ENCODE results near the gene UBIAD1. TPM values are rescaled to one million over a fixed set of nuclear protein-coding genes. Genes with fewer than 3 reads are reported as not detected.

The UBIAD1 gene
- polyA plus RNA-seq, 1 donor from 2014 or later = 14.5 TPM

- Histone ChIP-seq H3K27ac (ENCODE audit: low read length) (no peak overlapping the region), H3K4me2 (ENCODE audit: low read length) (no peak overlapping the region), H2AFZ (ENCODE audit: low read depth, low read length) (no peak overlapping the region), H3K9me3 (ENCODE audit: low read length) (no peaks in the 10 kb centered on the region), H3F3A (ENCODE audit: insufficient read depth, low read length, poor library complexity, severe bottlenecking) (no peaks in the 10 kb centered on the region), H3K36me3 (ENCODE audit: insufficient read depth, low read length) (peaks cover 3% of the 10 kb centered on the region), H3K4me3 (ENCODE audit: low read length) (no peak overlapping the region), H3K79me2 (replicated peaks; ENCODE audit: insufficient read depth, low read length) (peaks cover 4% of the 10 kb centered on the region), H3K9ac (ENCODE audit: low read length) (no peak overlapping the region), H3K27me3 (ENCODE audit: insufficient read depth, low read depth, low read length) (no peaks in the 10 kb centered on the region), H4K20me1 (ENCODE audit: insufficient read depth) (no peaks in the 10 kb centered on the region), H3K9me2 (ENCODE audit: insufficient read depth, low read length) (no peaks in the 10 kb centered on the region)
- no peak for TF ChIP-seq EZH2 (IDR thresholded peaks at IDR 0.05; ENCODE audit: borderline replicate concordance, insufficient read depth, low read length, poor library complexity, severe bottlenecking)
- no peak for TF ChIP-seq REST (IDR thresholded peaks at IDR 0.05; ENCODE audit: borderline replicate concordance)
- no peak for TF ChIP-seq EP300 (conservative IDR thresholded peaks at IDR 0.05; ENCODE audit: poor library complexity, severe bottlenecking)
- no peak for TF ChIP-seq POLR2AphosphoS5 (IDR thresholded peaks at IDR 0.05)
- TF ChIP-seq MXI1 (conservative IDR thresholded peaks at IDR 0.05; ENCODE audit: poor library complexity, severe bottlenecking) = no peak
- no peak for TF ChIP-seq SMC3 (conservative IDR thresholded peaks at IDR 0.05; ENCODE audit: poor library complexity)
- TF ChIP-seq TAF1 (IDR thresholded peaks at IDR 0.05; ENCODE audit: low read depth) = no peak
Observed at GRCh38 chr1:11280719-11281376, 7.8 kb downstream of the UBIAD1 start.

- Histone ChIP-seq H3K36me3 (ENCODE audit: insufficient read depth, low read length) (peaks cover 4% of the 10 kb centered on the region), H3K27me3 (ENCODE audit: insufficient read depth, low read depth, low read length) (no peaks in the 10 kb centered on the region), H2AFZ (ENCODE audit: low read depth, low read length) (no peak overlapping the region), H3F3A (ENCODE audit: insufficient read depth, low read length, poor library complexity, severe bottlenecking) (no peaks in the 10 kb centered on the region), H4K20me1 (ENCODE audit: insufficient read depth) (no peaks in the 10 kb centered on the region), H3K9me3 (ENCODE audit: low read length) (no peaks in the 10 kb centered on the region), H3K4me3 (ENCODE audit: low read length) (no peak overlapping the region), H3K9ac (ENCODE audit: low read length) (no peak overlapping the region), H3K4me2 (ENCODE audit: low read length) (no peak overlapping the region), H3K9me2 (ENCODE audit: insufficient read depth, low read length) (no peaks in the 10 kb centered on the region), H3K79me2 (replicated peaks; ENCODE audit: insufficient read depth, low read length) (peaks cover 4% of the 10 kb centered on the region), H3K27ac (ENCODE audit: low read length) (no peak overlapping the region)
- no peak for TF ChIP-seq RAD21 (conservative IDR thresholded peaks at IDR 0.05)
- no peak for TF ChIP-seq EZH2 (IDR thresholded peaks at IDR 0.05; ENCODE audit: borderline replicate concordance, insufficient read depth, low read length, poor library complexity, severe bottlenecking)
- TF ChIP-seq MXI1 (conservative IDR thresholded peaks at IDR 0.05; ENCODE audit: poor library complexity, severe bottlenecking) = no peak
- no peak for TF ChIP-seq EP300 (conservative IDR thresholded peaks at IDR 0.05; ENCODE audit: poor library complexity, severe bottlenecking)
- no peak for TF ChIP-seq CTCF (IDR thresholded peaks at IDR 0.05; ENCODE audit: poor library complexity, severe bottlenecking)
- no peak for TF ChIP-seq POLR2AphosphoS5 (IDR thresholded peaks at IDR 0.05)
- TF ChIP-seq TAF1 (IDR thresholded peaks at IDR 0.05; ENCODE audit: low read depth) = no peak
- no peak for TF ChIP-seq REST (IDR thresholded peaks at IDR 0.05; ENCODE audit: borderline replicate concordance)
- TF ChIP-seq SMC3 (conservative IDR thresholded peaks at IDR 0.05; ENCODE audit: poor library complexity) = no peak
Observed at GRCh38 chr1:11281518-11282331, 8.7 kb downstream of the UBIAD1 start.

All from neural cell (in vitro differentiated cells).